Hepatocyte (in vitro differentiated cells): ENCODE results near the gene ZBTB5. TPM values are rescaled to one million over a fixed set of nuclear protein-coding genes. Genes with fewer than 3 reads are reported as not detected.

Source experiments
- DNase-seq: peaks from one replicate; pipeline ENCODE4 v3.0.0-alpha.2; 2016; ENCODE audit warnings: low spot score
- H2AFZ ChIP-seq: fragments of 200-600 bp; sonication (generic); 2 replicates; pipeline ENCODE4 v1.6.0; 2016; ENCODE audit warnings: antibody characterized with exemption, mild to moderate bottlenecking
- H3K27ac ChIP-seq: fragments of 200-600 bp; sonication (generic); 2 replicates; pipeline ENCODE4 v1.5.1; 2016; ENCODE audit warnings: mild to moderate bottlenecking
- H3K27me3 ChIP-seq: fragments of 200-600 bp; sonication (generic); 2 replicates; pipeline ENCODE4 v1.6.1; 2016
- H3K36me3 ChIP-seq: fragments of 200-600 bp; sonication (generic); replicated peaks from 2 replicates; pipeline ENCODE4 v1.5.1; 2016; ENCODE audit warnings: low read depth; ENCODE audit not compliant: insufficient read depth
- H3K4me1 ChIP-seq: fragments of 200-600 bp; sonication (generic); 2 replicates; pipeline ENCODE4 v1.5.1; 2016; ENCODE audit warnings: mild to moderate bottlenecking, moderate library complexity; ENCODE audit not compliant: insufficient read depth
- H3K4me2 ChIP-seq: fragments of 200-600 bp; sonication (generic); 2 replicates; pipeline ENCODE4 v1.6.0; 2016
- H3K4me3 ChIP-seq: fragments of 200-600 bp; sonication (generic); 2 replicates; pipeline ENCODE4 v1.5.1; 2016; ENCODE audit warnings: mild to moderate bottlenecking
- H3K79me2 ChIP-seq: fragments of 200-600 bp; sonication (generic); 2 replicates; pipeline ENCODE4 v1.6.0; 2017; ENCODE audit warnings: mild to moderate bottlenecking
- H3K9me2 ChIP-seq: fragments of 200-600 bp; sonication (generic); replicated peaks from 2 replicates; pipeline ENCODE4 v1.6.0; 2017; ENCODE audit warnings: mild to moderate bottlenecking; ENCODE audit not compliant: insufficient read depth
- H3K9me3 ChIP-seq: fragments of 200-600 bp; sonication (generic); 2 replicates; pipeline ENCODE4 v1.5.1; 2016; ENCODE audit warnings: low read depth, mild to moderate bottlenecking
- H4K20me1 ChIP-seq: fragments of 200-600 bp; sonication (generic); 2 replicates; pipeline ENCODE4 v1.6.0; 2016; ENCODE audit warnings: mild to moderate bottlenecking; ENCODE audit not compliant: insufficient read depth, poor library complexity, severe bottlenecking
- CTCF ChIP-seq: fragments of 200-600 bp; sonication (generic); IDR thresholded peaks from 2 replicates; pipeline ENCODE4 v1.5.1; 2016; ENCODE audit warnings: antibody characterized with exemption, mild to moderate bottlenecking; ENCODE audit not compliant: poor library complexity
- EZH2 ChIP-seq: fragments of 200-600 bp; sonication (generic); IDR thresholded peaks from 2 replicates; pipeline ENCODE4 v1.6.1; 2016; ENCODE audit warnings: antibody characterized with exemption, mild to moderate bottlenecking, borderline replicate concordance
- EZH2phosphoT487 ChIP-seq: fragments of 200-600 bp; sonication (generic); IDR thresholded peaks from one replicate; pipeline ENCODE4 v1.6.1; 2018; ENCODE audit warnings: antibody characterized with exemption, mild to moderate bottlenecking, low read depth, moderate library complexity; ENCODE audit not compliant: unreplicated experiment, severe bottlenecking
- WGBS: methylation state at CpG from one replicate; pipeline ENCODE4 v1.1.6; 2016; ENCODE audit warnings: low lambda C conversion rate; ENCODE audit errors: missing lambda C conversion rate; 5-methylcytosine and 5-hydroxymethylcytosine counted together
- polyA plus RNA-seq: library from polyadenylated mRNA; unstranded; fragments of >200 nt; fragmentation: Nextera tagmentation; extraction: Ambion mirVana; gene quantifications from 2 replicates; pipeline ENCODE4 v1.2.1, GENCODE V29; 2016
- total RNA-seq: library from RNA; depleted of rRNA; stranded (reverse); fragments of >200 nt; gene quantifications from 2 replicates; pipeline ENCODE4 v1.2.3, GENCODE V29; 2014

The ZBTB5 gene
- total and polyA plus RNA-seq, 2 experiments from 2014 or later, result 3.8 to 21.8 TPM

- Histone ChIP-seq H3K9me2 (no peaks in the 10 kb centered on the region), H3K4me2 (no peak overlapping the region), H4K20me1 (peaks cover 70% of the 10 kb centered on the region), H3K79me2 (peaks cover 99% of the 10 kb centered on the region), H3K4me1 (peaks cover 5% of the 10 kb centered on the region), H3K27ac (no peak overlapping the region), H3K36me3 (no peaks in the 10 kb centered on the region), H3K9me3 (no peaks in the 10 kb centered on the region), H3K4me3 (no peak overlapping the region), H2AFZ (no peak overlapping the region), H3K27me3 (no peaks in the 10 kb centered on the region)
- DNase-seq, result no peak
- TF ChIP-seq EZH2phosphoT487 (no peak), CTCF (no peak), EZH2 (no peak)
These were observed 11.0 kb downstream of the ZBTB5 start for GRCh38 chr9:37454238-37454637.

GRCh38 chr9:37453827-37454226 lies 11.4 kb downstream of the ZBTB5 start:
- Histone ChIP-seq H3K79me2 (peaks cover 99% of the 10 kb centered on the region), H3K4me3 (no peak overlapping the region), H2AFZ (no peak overlapping the region), H3K27ac (no peak overlapping the region), H3K4me2 (no peak overlapping the region), H3K4me1 (peaks cover 5% of the 10 kb centered on the region), H3K9me3 (no peaks in the 10 kb centered on the region), H4K20me1 (peaks cover 72% of the 10 kb centered on the region), H3K9me2 (no peaks in the 10 kb centered on the region), H3K36me3 (no peaks in the 10 kb centered on the region), H3K27me3 (no peaks in the 10 kb centered on the region)
- TF ChIP-seq CTCF, result no peak
- no peak for TF ChIP-seq EZH2
- TF ChIP-seq EZH2phosphoT487, result no peak
- WGBS, result 92% methylated on average over 1 of the region's 1 CpG
- DNase-seq, result no peak

- H3K9me2 ChIP-seq, result no peaks in the 10 kb centered on the region
- 88% methylated on average over 1 of the region's 1 CpG for WGBS
- no peak for TF ChIP-seq CTCF
- H4K20me1 ChIP-seq, result peaks cover 65% of the 10 kb centered on the region
- H3K4me3 ChIP-seq, result no peak overlapping the region
- H3K27me3 ChIP-seq, result no peaks in the 10 kb centered on the region
- no peaks in the 10 kb centered on the region for H3K36me3 ChIP-seq
- no peaks in the 10 kb centered on the region for H3K9me3 ChIP-seq
- no peak overlapping the region for H2AFZ ChIP-seq
- no peak overlapping the region for H3K27ac ChIP-seq
- H3K4me2 ChIP-seq, result no peak overlapping the region
- no peak for DNase-seq
- H3K4me1 ChIP-seq, result peaks cover 5% of the 10 kb centered on the region
- peaks cover 99% of the 10 kb centered on the region for H3K79me2 ChIP-seq
These were observed 12.6 kb downstream of the ZBTB5 start for GRCh38 chr9:37452611-37453010.

- no peak for DNase-seq
- Histone ChIP-seq H3K4me1 (peaks cover 6% of the 10 kb centered on the region), H2AFZ (no peak overlapping the region), H3K79me2 (peaks cover 99% of the 10 kb centered on the region), H3K27ac (no peak overlapping the region), H3K9me2 (no peaks in the 10 kb centered on the region), H3K36me3 (no peaks in the 10 kb centered on the region), H3K4me2 (no peak overlapping the region), H4K20me1 (peaks cover 65% of the 10 kb centered on the region), H3K4me3 (no peak overlapping the region), H3K9me3 (no peaks in the 10 kb centered on the region), H3K27me3 (no peaks in the 10 kb centered on the region)
- TF ChIP-seq EZH2 (no peak), EZH2phosphoT487 (no peak), CTCF (no peak)
- WGBS, result 89% methylated on average over 3 of the region's 3 CpGs
These were observed 13.6 kb downstream of the ZBTB5 start for GRCh38 chr9:37451628-37452027.
